Gastrocnemius medialis (tissue), 4 donors: ENCODE measurements around the gene ADGRF3. TPM values are rescaled to one million over a fixed set of nuclear protein-coding genes. Genes with fewer than 3 reads are reported as not detected.

Experiments used
- ATAC-seq, 2 donors: fragments of 150-250 bp; one replicate each; pipeline ENCODE4 v1.9.1; 2016
- DNase-seq, 2 donors: peaks; one replicate each; pipeline ENCODE4 v3.0.0-alpha.2; 2019
- H3K27ac ChIP-seq, 4 donors: fragments of 200-600 bp; sonication (generic); 1 replicate in 1 of 4; 2 replicates in 3 of 4; pipeline ENCODE4 v1.5.1; 2016 to 2018; ENCODE audit warnings: mild to moderate bottlenecking in 2 of 4, moderate library complexity in 1 of 4
- H3K27me3 ChIP-seq, 3 donors: fragments of 200-600 bp; sonication (generic) in 2 of 3; 1 replicate in 1 of 3; 2 replicates in 2 of 3; pipeline versions ENCODE4 v1.5.1 to v1.6.0; 2016 to 2019; ENCODE audit warnings: mild to moderate bottlenecking in 1 of 3, moderate library complexity in 1 of 3
- H3K36me3 ChIP-seq, 2 donors: fragments of 200-600 bp; sonication (generic) in 1 of 2; one replicate each; pipeline ENCODE4 v1.5.1; 2017 to 2018
- H3K4me1 ChIP-seq, 2 donors: fragments of 200-600 bp; sonication (generic) in 1 of 2; one replicate each; pipeline ENCODE4 v1.5.1; 2016 to 2017; ENCODE audit warnings: mild to moderate bottlenecking in 2 of 2
- H3K4me3 ChIP-seq, 4 donors: fragments of 200-600 bp; sonication (generic) in 3 of 4; 1 replicate in 1 of 4; 2 replicates in 3 of 4; pipeline ENCODE4 v1.5.1; 2016 to 2019; ENCODE audit warnings: mild to moderate bottlenecking in 2 of 4
- H3K9me3 ChIP-seq, 3 donors: fragments of 200-600 bp; sonication (generic) in 2 of 3; 1 replicate in 1 of 3; 2 replicates in 2 of 3; pipeline ENCODE4 v1.5.1; 2016 to 2019
- POLR2A ChIP-seq, 2 donors: fragments of 450-650 bp; IDR thresholded peaks; one replicate each; pipeline ENCODE4 v1.6.1; 2017; ENCODE audit warnings: antibody characterized with exemption in 2 of 2, mild to moderate bottlenecking in 2 of 2, moderate library complexity in 2 of 2
- in situ Hi-C, 4 donors: fragments of 200-750 bp; cut with MboI; loops; one replicate each; pipeline versions ENCODE4 v1.15.0 to v1.8.0; 2017; ENCODE audit warnings: low sequenced_read_pairs in 4 of 4
- intact Hi-C: fragments of 100-400 bp; cut with DNase I; formaldehyde crosslinking; loops from one replicate; pipeline ENCODE4 v1.15.1; 2023; ENCODE audit warnings: low total_unique reads
- total RNA-seq, 4 donors: library from RNA; depleted of rRNA; stranded (reverse); fragments of >200 nt; gene quantifications; one replicate each; pipeline versions ENCODE4 v1.1.0 to v1.2.3, GENCODE V29; 2016
- TF ChIP-seq, protein P1 (sequence below), 5 experiments: fragments of 450-650 bp in 3 of 5; fragments of 200-600 bp in 2 of 5; sonication (generic) in 2 of 5; IDR thresholded peaks in 4 of 5; conservative IDR thresholded peaks in 1 of 5; 1 replicate in 4 of 5; 2 replicates in 1 of 5; pipeline ENCODE4 v1.5.1; 2016 to 2019; ENCODE audit warnings: antibody characterized with exemption in 5 of 5, mild to moderate bottlenecking in 3 of 5, moderate library complexity in 3 of 5

Gene ADGRF3
- total RNA-seq, 4 donors from 2014 or later, result not detected

DNA sequence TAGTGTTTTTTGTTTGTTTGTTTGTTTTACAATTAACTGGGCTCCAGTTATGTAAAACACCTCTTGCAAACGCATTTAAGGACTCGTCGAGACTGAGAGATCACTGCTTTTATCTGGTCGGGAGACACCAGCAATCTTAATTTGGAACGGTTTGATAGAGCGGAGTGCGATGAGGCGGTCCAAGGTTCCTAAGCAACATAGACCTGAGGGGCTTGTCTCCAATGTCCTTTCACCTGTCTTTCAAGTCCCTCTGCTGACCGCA is 1.4 kb downstream of the ADGRF3 start:
- peak overlapping the region; percentile 87 to 95 (median 90) for H3K4me3 ChIP-seq
- in situ Hi-C loops, result loop anchor here (25.0 kb wide), 2 partner anchors 358 to 383 kb away; partner anchors contain the start of gene KIF3C (in 1 of the 4)
- peaks cover 26 to 27% of the 10 kb centered on the region in 2 donors for H3K4me1 ChIP-seq
- DNase-seq, result no peak
- no peak for ATAC-seq
- no peaks in the 10 kb centered on the region for H3K27me3 ChIP-seq
- no peaks in the 10 kb centered on the region for H3K9me3 ChIP-seq
- TF ChIP-seq, protein P1, sequence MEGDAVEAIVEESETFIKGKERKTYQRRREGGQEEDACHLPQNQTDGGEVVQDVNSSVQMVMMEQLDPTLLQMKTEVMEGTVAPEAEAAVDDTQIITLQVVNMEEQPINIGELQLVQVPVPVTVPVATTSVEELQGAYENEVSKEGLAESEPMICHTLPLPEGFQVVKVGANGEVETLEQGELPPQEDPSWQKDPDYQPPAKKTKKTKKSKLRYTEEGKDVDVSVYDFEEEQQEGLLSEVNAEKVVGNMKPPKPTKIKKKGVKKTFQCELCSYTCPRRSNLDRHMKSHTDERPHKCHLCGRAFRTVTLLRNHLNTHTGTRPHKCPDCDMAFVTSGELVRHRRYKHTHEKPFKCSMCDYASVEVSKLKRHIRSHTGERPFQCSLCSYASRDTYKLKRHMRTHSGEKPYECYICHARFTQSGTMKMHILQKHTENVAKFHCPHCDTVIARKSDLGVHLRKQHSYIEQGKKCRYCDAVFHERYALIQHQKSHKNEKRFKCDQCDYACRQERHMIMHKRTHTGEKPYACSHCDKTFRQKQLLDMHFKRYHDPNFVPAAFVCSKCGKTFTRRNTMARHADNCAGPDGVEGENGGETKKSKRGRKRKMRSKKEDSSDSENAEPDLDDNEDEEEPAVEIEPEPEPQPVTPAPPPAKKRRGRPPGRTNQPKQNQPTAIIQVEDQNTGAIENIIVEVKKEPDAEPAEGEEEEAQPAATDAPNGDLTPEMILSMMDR (IDR thresholded peaks at IDR 0.05 in 4 of 5, conservative IDR thresholded peaks at IDR 0.05 in 1 of 5), result no peak
- TF ChIP-seq POLR2A (IDR thresholded peaks at IDR 0.05), result no peak
- peak overlapping the region; percentile 90 to 95 (median 91) for H3K27ac ChIP-seq
- no peaks in the 10 kb centered on the region for H3K36me3 ChIP-seq
- intact Hi-C loops, result loop anchor here (5.0 to 10.0 kb wide), 4 partner anchors 108 to 630 kb away; partner anchors contain the start of genes ASXL2, MAPRE3 and SLC35F6

DNA sequence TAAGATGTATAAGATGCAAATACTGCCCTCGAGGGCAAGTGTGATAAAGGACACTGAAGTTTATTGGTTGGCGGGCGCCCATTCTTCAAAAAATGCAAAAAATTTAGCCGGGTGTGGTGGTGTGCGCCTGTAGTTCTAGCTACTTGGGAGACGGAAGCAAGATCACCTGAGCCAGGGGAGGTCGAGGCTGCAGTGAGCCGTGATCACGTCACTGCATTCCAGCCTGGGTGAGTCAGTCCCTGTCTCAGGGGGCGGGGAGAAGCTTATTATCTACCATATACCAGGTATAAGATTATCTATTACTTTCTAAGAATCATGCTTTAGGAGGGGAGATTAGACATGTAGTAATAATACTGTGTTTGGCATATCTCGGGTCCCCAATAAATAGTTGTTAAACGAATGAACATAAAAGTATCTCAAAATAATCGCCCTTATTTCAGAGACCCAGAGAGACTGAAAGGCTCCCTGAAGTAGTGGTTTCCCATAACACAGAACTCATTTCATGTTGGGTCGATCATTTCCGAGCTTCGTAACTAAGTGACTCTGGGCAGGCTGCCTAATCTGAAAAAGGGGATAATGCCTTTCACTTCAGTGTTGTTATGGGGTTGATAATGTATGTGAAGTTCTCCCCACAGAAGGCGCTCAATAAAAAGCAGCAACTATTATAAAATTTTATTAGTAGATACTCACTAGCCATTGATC is 1.9 kb downstream of the ADGRF3 start:
- TF ChIP-seq, protein P1 (IDR thresholded peaks at IDR 0.05 in 4 of 5, conservative IDR thresholded peaks at IDR 0.05 in 1 of 5), result no peak
- TF ChIP-seq POLR2A (IDR thresholded peaks at IDR 0.05), result no peak
- peaks cover 26 to 27% of the 10 kb centered on the region in 2 donors for H3K4me1 ChIP-seq
- no peaks in the 10 kb centered on the region for H3K27me3 ChIP-seq
- no peak for DNase-seq
- H3K4me3 ChIP-seq, result peak overlapping the region; percentile 87 to 95 (median 90)
- ATAC-seq, result no peak
- no peaks in the 10 kb centered on the region for H3K9me3 ChIP-seq
- H3K36me3 ChIP-seq, result no peaks in the 10 kb centered on the region
- peak overlapping the region; percentile 90 to 95 (median 91) for H3K27ac ChIP-seq
- intact Hi-C loops, result loop anchor here (5.0 to 10.0 kb wide), 4 partner anchors 107 to 630 kb away; partner anchors contain the start of genes ASXL2, MAPRE3 and SLC35F6
- in situ Hi-C loops, result loop anchor here (25.0 kb wide), 2 partner anchors 357 to 382 kb away; partner anchors contain the start of gene KIF3C (in 1 of the 4)

DNA sequence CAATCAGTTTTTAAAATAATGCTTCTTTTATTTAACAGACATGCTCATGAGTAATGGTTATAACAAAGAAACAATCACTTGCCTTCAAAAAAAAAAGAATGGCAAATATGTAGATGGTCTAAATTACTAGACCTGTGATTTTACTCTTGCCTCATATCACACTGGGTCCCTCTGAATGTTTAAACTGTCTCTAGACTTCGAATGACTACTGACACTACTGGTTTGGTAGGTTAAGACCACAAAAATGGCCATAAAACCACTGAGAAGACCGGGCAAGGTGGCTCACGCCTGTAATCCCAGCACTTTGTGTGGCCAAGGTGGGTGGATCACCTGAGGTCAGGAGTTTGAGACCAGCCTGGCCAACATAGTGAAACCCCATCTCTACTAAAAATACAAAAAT is 5.8 kb downstream of the ADGRF3 start:
- Histone ChIP-seq H3K27ac (no peak overlapping the region), H3K9me3 (no peaks in the 10 kb centered on the region), H3K4me3 (no peak overlapping the region), H3K36me3 (no peaks in the 10 kb centered on the region), H3K4me1 (peaks cover 9 to 10% of the 10 kb centered on the region in 2 donors), H3K27me3 (no peaks in the 10 kb centered on the region)
- DNase-seq (no peak), ATAC-seq (no peak)
- TF ChIP-seq, protein P1 (IDR thresholded peaks at IDR 0.05 in 4 of 5, conservative IDR thresholded peaks at IDR 0.05 in 1 of 5), result no peak
- no peak for TF ChIP-seq POLR2A (IDR thresholded peaks at IDR 0.05)
- intact Hi-C loops, result loop anchor here (10.0 kb wide), 3 partner anchors 424 to 634 kb away; partner anchors contain the start of genes ASXL2, MAPRE3 and SLC35F6
- in situ Hi-C loops, result loop anchor here (25.0 kb wide), 2 partner anchors 354 to 379 kb away; partner anchors contain the start of gene KIF3C (in 1 of the 4)

DNA sequence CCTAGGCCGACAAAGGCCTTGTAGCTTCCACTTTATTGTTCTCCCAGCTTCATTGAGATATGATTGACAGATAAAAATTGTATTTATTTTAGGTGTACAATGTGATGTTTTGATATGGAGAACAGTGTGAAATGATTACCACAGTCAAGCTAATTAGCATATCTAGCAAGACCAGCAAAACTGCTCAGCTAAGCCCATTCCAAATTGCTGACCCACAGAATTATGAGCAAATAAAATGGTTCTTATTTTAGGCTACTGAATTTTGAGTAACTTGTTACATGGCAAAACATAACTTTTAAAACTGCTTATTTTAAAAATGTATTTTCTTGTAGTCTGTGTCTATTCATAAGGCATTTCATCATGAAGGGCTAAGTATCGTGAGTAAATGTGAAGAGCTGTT is 9.3 kb downstream of the ADGRF3 start:
- intact Hi-C loops, result loop anchor here (10.0 kb wide), 1 partner anchor 252 kb away; no protein-coding TSS in a partner anchor
- H3K27ac ChIP-seq, result no peak overlapping the region
- H3K4me3 ChIP-seq, result no peak overlapping the region
- H3K27me3 ChIP-seq, result no peaks in the 10 kb centered on the region
- in situ Hi-C loops, result loop anchor here (10.0 to 25.0 kb wide), 4 partner anchors 102 to 375 kb away; partner anchors contain the start of gene KIF3C (in 1 of the 4)
- TF ChIP-seq POLR2A (IDR thresholded peaks at IDR 0.05), result no peak
- TF ChIP-seq, protein P1 (IDR thresholded peaks at IDR 0.05 in 4 of 5, conservative IDR thresholded peaks at IDR 0.05 in 1 of 5), result no peak
- no peaks in the 10 kb centered on the region for H3K36me3 ChIP-seq
- H3K9me3 ChIP-seq, result no peaks in the 10 kb centered on the region
- ATAC-seq (no peak), DNase-seq (no peak)
- H3K4me1 ChIP-seq, result no peaks in the 10 kb centered on the region
